K562 (cell line): ENCODE measurements around the gene TIMM23. TPM values are rescaled to one million over a fixed set of nuclear protein-coding genes. Genes with fewer than 3 reads are reported as not detected.

Experiments
- ATAC-seq: fragments of 200-7000 bp; cut with Tn5 transposase; 3 replicates; pipeline ENCODE4 v1.9.1; 2020; ENCODE audit warnings: moderate library complexity
- BruUV-seq: library from RNA; stranded (reverse); fragments of 400-500 nt; replicated peaks from 2 replicates; lab custom pipeline; 2021; lab: Mats Ljungman, UMichigan
- CTCF ChIA-PET: fragments of 300-600 bp; formaldehyde crosslinking; extraction: SDS; loops from one replicate; lab custom pipeline; 2021; ENCODE audit warnings: low intra/inter-chr PET ratio; lab: Yijun Ruan, JAX
- POLR2A ChIA-PET: fragments of 300-600, 350-650 bp; sonication (Branson Sonifier 250); formaldehyde crosslinking; extraction: SDS; loops from one replicate; lab custom pipeline; 2021; ENCODE audit warnings: antibody characterized with exemption, inconsistent platforms; lab: Yijun Ruan, JAX
- DNase-seq, 4 experiments: peaks; one replicate each; pipeline versions ENCODE4 v3.0.0 to v3.0.0-alpha.2; 2011 to 2018; ENCODE audit warnings: low spot score in 3 of 4, mixed read lengths in 3 of 4; ENCODE audit errors: extremely low read depth in 1 of 4
- FAIRE-seq: peaks from 2 replicates; lab custom pipeline; 2011; peaks lifted over from hg19 to GRCh38; lab: Jason Lieb, UNC
- H2AFZ ChIP-seq: 2 replicates; pipeline ENCODE4 v1.6.0; 2011; ENCODE audit warnings: low read depth, low read length, control low read depth, inconsistent platforms
- H3K27ac ChIP-seq: fragments of 200-600 bp; 3 replicates; pipeline ENCODE4 v1.8.0; 2011; ENCODE audit warnings: low read depth, mild to moderate bottlenecking, control low read depth, inconsistent platforms, low read length, moderate library complexity, mixed read lengths; ENCODE audit errors: extremely low read depth
- H3K27me3 ChIP-seq, 2 experiments: fragments of 300-600 bp in 1 of 2; 2 replicates in 1 of 2; 3 replicates in 1 of 2; pipeline versions ENCODE4 v1.6.0 to v1.8.0; 2011; ENCODE audit warnings: inconsistent platforms in 2 of 2, low read length in 2 of 2, mild to moderate bottlenecking in 1 of 2, mixed read lengths in 1 of 2, moderate library complexity in 1 of 2; ENCODE audit not compliant: control insufficient read depth in 2 of 2, insufficient read depth in 2 of 2
- H3K36me3 ChIP-seq: fragments of 300-600 bp; 3 replicates; pipeline ENCODE4 v1.8.0; 2011; ENCODE audit warnings: mild to moderate bottlenecking, low read length, inconsistent platforms; ENCODE audit not compliant: control insufficient read depth, insufficient read depth
- H3K4me1 ChIP-seq, 2 experiments: fragments of 200-600 bp in 1 of 2; replicated peaks in 1 of 2; 2 replicates in 1 of 2; 3 replicates in 1 of 2; pipeline versions ENCODE4 v1.5.1 to v1.8.0; 2011; ENCODE audit warnings: inconsistent platforms in 2 of 2, low read length in 2 of 2, mild to moderate bottlenecking in 1 of 2, mixed read lengths in 1 of 2, moderate library complexity in 1 of 2; ENCODE audit not compliant: control insufficient read depth in 2 of 2, insufficient read depth in 2 of 2
- H3K4me2 ChIP-seq: 2 replicates; pipeline ENCODE4 v1.6.1; 2011; ENCODE audit warnings: low read length, control low read depth, inconsistent platforms, mixed read lengths; ENCODE audit not compliant: insufficient read depth
- H3K4me3 ChIP-seq: fragments of 200-600 bp; sonication (generic), shearing (Covaris generic); 2 replicates; pipeline ENCODE4 v1.5.1; 2016; ENCODE audit warnings: control low read depth, inconsistent platforms
- H3K79me2 ChIP-seq: fragments of 200-600 bp; 3 replicates; pipeline ENCODE4 v1.8.0; 2011; ENCODE audit warnings: low read length, inconsistent platforms; ENCODE audit not compliant: control insufficient read depth, insufficient read depth
- H3K9ac ChIP-seq, 2 experiments: 2 replicates each; pipeline versions ENCODE4 v1.6.0 to v1.6.1; 2011; ENCODE audit warnings: low read depth in 2 of 2, low read length in 2 of 2, control low read depth in 1 of 2, inconsistent platforms in 1 of 2, mild to moderate bottlenecking in 1 of 2, mixed read lengths in 1 of 2; ENCODE audit not compliant: insufficient read depth in 1 of 2
- H3K9me1 ChIP-seq: one replicate; pipeline ENCODE4 v1.6.0; 2011; ENCODE audit warnings: inconsistent platforms, mild to moderate bottlenecking, low read length, moderate library complexity; ENCODE audit not compliant: control insufficient read depth, insufficient read depth
- H3K9me3 ChIP-seq: replicated peaks from 2 replicates; pipeline ENCODE4 v1.5.1; 2011; ENCODE audit warnings: low read depth, low read length, inconsistent platforms; ENCODE audit not compliant: control insufficient read depth, insufficient read depth
- H4K20me1 ChIP-seq: replicated peaks from 2 replicates; pipeline ENCODE4 v1.6.1; 2011; ENCODE audit warnings: low read length, inconsistent platforms, mixed read lengths; ENCODE audit not compliant: control insufficient read depth, insufficient read depth
- MCM7 ChIP-seq, 2 experiments: fragments of 450-650 bp; IDR thresholded peaks; 2 replicates each; pipeline ENCODE4 v1.6.1; 2016 to 2018
- PBX2 ChIP-seq, 2 experiments: IDR thresholded peaks in 1 of 2; conservative IDR thresholded peaks in 1 of 2; 2 replicates each; pipeline ENCODE4 v1.6.1; 2016; ENCODE audit warnings: low read depth in 2 of 2, mild to moderate bottlenecking in 1 of 2, missing compliant biosample characterization in 1 of 2, missing genetic modification characterization in 1 of 2, moderate library complexity in 1 of 2
- TBP ChIP-seq: optimal IDR thresholded peaks from 2 replicates; pipeline ENCODE3; 2011; ENCODE audit warnings: low read depth, low read length, improper control_type of control experiment
- XRCC5 ChIP-seq: fragments of 200-400 bp; formaldehyde crosslinking; IDR thresholded peaks from 2 replicates; pipeline ENCODE4 v1.6.1; 2017; ENCODE audit warnings: low read depth, mild to moderate bottlenecking, low read length
- WGBS: fragments of 100-300 bp; shearing (Covaris generic); methylation state at CpG from one replicate; pipeline ENCODE4 v1.1.6; 2016; ENCODE audit warnings: low coverage, mixed read lengths; ENCODE audit not compliant: insufficient coverage; ENCODE audit errors: missing lambda C conversion rate; 5-methylcytosine and 5-hydroxymethylcytosine counted together
- in situ Hi-C: fragments of 300-500 bp; cut with MboI; formaldehyde crosslinking; loops from 4 replicates; pipeline ENCODE4 v1.15.0; 2018; ENCODE audit warnings: inconsistent platforms, mixed read lengths
- intact Hi-C: fragments of 100-400 bp; cut with micrococcal nuclease; formaldehyde crosslinking; loops from 2 replicates; pipeline ENCODE4 v1.14.2; 2022
- polyA plus RNA-seq, 8 experiments: library from polyadenylated mRNA; depleted of rRNA in 4 of 8; stranded (reverse) in 5 of 8; unstranded in 3 of 8; fragments of >200 nt; fragmentation: Nextera tagmentation in 2 of 8; fragmentation: Illumina TruSeq in 1 of 8; extraction: Ambion mirVana in 2 of 8; extraction: Trizol in 1 of 8; gene quantifications; 2 replicates each; pipeline versions ENCODE4 v1.2.1 to v1.2.3, GENCODE V29; 2011 to 2014; ENCODE audit warnings: inconsistent platforms in 1 of 8, missing spikeins in 1 of 8
- total RNA-seq, 7 experiments: library from RNA; depleted of rRNA in 6 of 7; stranded (reverse); fragments of >200 nt in 6 of 7; fragmentation: Illumina TruSeq in 2 of 7; extraction: Trizol in 2 of 7; gene quantifications; 2 replicates each; pipeline versions ENCODE4 v1.2.1 to v1.2.3, GENCODE V29; 2011 to 2021; ENCODE audit warnings: low replicate concordance in 1 of 7

Gene TIMM23
- total and polyA plus RNA-seq, 9 of the 15 experiments (the other 6 are each of a cell fraction or from before 2014, with no cell fraction given) = 148 to 280 (median 183) TPM

- Histone ChIP-seq H3K4me1 (peaks cover 0 to 5% of the 10 kb centered on the region in 2 experiments; a peak in 3 of 5 replicates), H4K20me1 (no peaks in the 10 kb centered on the region), H3K79me2 (no peaks in the 10 kb centered on the region), H2AFZ (peak within 1 kb of the TSS; percentile 64), H3K9me1 (no peaks in the 10 kb centered on the region), H3K9ac (no peak within 1 kb of the TSS), H3K36me3 (no peaks in the 10 kb centered on the region), H3K27me3 (no peaks in the 10 kb centered on the region), H3K4me3 (no peak within 1 kb of the TSS), H3K4me2 (no peak within 1 kb of the TSS), H3K9me3 (no peaks in the 10 kb centered on the region), H3K27ac (no peak within 1 kb of the TSS)
- intact Hi-C loops (no loop called here), in situ Hi-C loops (no loop called here)
- DNase-seq = no peak
- ChIA-PET POLR2A (interaction anchor here (1.1 to 2.4 kb wide), 2 partner anchors 12 to 17 kb away, joined by 3 to 8 read pairs; partner anchors contain the start of gene NCOA4), CTCF (no interaction called here)
- no peak for ATAC-seq
- no peak for FAIRE-seq
- TF ChIP-seq XRCC5 (no peak), PBX2 (CRISPR knock-in tag; IDR thresholded peaks at IDR 0.05; ENCODE audit: low read depth) (no peak), PBX2 (tag; conservative IDR thresholded peaks at IDR 0.05; ENCODE audit: low read depth) (peak; percentile 35), MCM7 (IDR thresholded peaks at IDR 0.05) (no peak), TBP (peak; percentile 8)
- 27% methylated on average over 7 of the region's 7 CpGs for WGBS
- no TSS peak for BruUV-seq
These were observed 74.0 kb downstream of the TIMM23 start, which contains the start of gene MSMB for GRCh38 chr10:46046261-46046660. Gene MSMB, minus strand, starts transcription at chr10:46046269. Its CDS starts 32 bp downstream, at chr10:46046237.
